ENCODE data around the gene OS9.

The OS9 gene

GRCh38 chr12:57724003-57724935, 30.3 kb downstream of the OS9 start:
- no peak for DNase-seq

GRCh38 chr12:57724936-57725740, 31.2 kb downstream of the OS9 start:
- no peak for DNase-seq

DNA sequence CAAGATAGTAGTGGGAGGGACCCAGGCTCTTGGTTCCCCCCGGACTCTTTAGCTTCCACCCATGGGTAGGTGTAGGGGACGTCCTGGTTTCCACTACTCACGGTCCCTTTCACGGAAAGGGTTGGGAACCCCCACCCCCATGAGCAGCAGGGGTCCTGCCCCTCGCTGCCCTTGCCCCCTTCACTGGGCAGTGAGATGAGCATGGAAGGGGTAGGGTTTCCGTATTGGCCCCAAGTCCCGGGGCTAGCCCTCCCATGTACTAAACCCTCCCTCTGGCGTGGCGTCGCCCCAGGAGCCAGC, 31.9 kb downstream of the OS9 start:
- no peak for DNase-seq

DNA sequence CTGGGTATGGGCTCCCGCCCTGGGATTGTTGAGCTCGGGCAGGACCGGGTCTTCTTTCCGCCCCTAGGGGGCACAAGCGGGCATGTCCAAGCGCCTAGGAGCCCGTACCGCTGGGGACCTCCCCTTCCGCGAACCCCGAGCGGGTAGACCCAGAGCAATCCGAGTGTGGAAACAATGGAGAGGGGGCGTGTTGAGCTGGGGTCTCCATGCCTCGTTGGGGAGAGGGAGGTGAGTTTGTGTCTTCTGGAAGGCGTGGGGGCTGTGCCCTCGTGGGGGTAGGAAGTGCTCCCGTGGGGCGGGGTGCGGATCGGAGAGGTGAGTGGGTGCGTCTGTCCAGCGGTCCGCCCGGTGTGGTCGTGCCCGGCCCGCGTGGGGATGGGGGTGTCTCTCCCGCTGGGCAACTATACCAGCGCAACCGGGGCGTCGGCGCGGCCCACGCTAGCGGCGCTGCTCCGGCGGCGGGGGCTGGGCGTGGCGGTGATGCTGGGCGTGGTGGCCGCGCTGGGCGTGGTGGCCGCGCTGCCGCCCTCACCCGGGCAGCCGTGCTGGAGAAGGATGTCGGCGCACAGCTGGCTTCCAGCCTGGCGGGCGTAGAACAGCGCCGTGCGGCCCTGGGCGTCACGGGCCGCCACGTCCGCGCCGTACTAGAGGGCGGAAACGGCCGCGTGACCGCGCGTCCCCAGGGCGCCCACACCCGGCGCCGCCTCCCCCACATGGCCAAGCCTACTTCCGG, 32.4 kb downstream of the OS9 start:
- no peak for DNase-seq

DNA sequence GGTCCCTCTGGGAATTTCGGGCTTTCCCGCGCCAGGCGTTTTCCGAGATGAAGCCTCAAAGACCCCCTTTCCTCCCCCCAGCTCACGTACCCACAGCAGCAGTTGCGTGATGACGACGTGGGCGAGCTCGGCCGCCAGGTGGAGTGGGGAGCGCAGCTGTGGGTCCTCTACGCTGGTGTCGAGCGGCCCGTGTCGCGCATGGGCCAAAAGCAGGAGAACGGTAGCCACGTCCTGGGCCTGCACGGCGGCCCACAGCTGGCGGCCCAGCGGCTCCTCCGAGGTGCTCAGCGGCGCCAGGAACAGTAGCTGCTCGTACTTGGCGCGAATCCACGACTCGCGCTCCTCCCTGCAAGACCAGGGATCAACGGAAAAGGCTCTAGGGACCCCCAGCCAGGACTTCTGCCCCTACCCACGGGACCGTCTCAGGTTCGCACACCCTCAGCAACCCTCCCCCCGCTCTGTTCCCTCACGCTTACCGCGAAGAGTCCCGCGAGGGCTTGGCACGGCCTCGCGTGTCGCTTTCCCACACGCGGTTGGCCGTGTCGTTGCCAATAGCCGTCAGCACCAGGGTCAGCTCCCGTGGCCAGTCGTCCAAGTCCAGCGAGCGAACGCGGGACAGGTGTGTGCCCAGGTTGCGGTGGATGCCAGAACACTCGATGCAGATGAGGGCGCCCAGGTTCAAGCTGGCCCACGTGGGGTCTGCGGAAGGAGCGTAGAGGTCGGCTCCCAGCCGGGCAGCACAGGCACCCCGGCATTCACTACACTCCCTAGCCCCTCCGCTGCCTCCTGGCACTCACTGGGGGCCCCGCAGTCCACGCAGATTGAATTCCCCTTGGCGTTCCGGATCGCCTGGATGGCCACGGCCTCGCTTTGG, 33.2 kb downstream of the OS9 start:
- no peak for DNase-seq

- no peak for DNase-seq
These were observed 33.9 kb downstream of the OS9 start for GRCh38 chr12:57727758-57728395.

DNA sequence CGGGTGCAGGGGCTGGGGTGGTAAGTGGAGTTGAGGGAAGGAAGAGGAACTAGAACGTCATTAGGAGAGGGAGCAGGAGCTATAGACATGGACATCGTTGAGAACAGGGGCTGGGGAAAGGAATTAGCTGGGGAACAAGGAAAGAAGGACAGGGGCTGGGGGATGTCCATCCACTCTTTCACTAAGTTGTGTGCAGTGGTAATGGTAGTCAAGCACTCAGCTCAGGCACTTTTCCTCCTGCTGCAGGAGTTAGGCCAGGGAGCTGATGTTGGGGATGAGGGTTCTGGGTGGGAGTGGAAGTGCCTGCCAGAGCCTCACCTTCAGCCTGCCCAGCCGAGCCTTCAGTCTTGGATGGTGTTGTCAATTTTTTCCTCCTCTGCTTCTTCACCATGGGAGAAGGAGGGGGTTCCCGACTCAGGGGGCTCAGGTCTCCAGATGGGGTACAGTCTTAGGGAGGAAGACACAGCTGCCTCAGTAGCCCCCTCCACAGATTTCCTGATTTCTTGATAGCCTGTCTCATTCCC, 35.5 kb downstream of the OS9 start:
- no peak for DNase-seq

DNA sequence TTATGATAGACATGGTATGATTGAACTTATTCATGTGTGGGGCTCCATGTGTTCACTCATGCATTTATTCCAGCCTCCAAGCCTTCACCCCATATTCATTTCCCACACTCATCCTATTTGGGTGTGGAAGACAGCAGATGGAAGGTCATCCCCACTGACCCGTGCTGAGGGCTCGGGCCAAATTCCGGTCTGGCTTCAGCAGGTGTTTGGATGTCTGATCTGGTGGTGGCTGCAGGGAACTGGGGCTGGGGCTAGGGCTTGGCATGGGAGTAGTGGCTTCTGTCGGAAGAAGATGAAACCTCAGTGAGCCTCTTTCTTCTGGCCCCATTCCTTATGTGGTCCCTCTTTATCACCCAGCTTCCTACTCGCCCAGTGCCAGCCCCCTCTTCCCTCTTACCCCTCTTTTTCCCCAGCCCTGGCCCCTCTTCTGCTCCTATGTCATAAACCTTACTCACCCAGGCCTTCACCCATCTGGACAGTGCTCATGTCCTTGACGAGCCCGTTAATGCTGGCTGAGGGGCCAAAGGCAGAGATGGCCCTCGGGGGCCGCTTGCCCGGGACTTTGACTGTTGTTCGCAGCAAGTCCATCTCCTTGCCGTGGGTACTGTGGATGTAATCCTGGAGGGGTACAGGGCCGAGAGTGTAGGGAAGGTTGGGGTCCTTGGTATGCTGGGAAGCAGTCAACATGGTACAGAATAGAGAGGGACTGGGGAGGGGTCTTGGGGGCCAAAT, 36.6 kb downstream of the OS9 start:
- no peak for DNase-seq

GRCh38 chr12:57731411-57732080, 37.6 kb downstream of the OS9 start:
- no peak for DNase-seq

DNA sequence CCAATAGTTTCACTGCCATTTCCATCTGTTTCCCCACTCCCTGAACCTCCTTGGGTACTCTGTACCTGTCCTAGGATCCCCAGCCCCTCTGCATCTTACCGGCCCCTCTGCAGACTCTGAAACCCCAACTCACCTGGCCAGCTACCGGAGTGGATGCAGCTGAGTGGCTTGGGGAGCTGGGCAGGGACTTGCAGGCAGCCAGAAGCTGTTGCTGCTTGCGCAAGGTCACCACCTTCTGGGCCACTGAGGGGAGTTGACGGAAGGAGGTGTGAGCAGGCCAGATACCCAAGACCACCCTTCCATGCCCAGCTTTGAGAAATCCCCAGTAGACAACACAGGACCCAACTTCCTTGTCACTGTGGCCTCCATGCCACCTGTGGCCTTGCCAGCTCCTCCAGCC, 38.3 kb downstream of the OS9 start:
- DNase-seq = no peak

GRCh38 chr12:57732726-57733593, 39.0 kb downstream of the OS9 start:
- no peak for DNase-seq

DNA sequence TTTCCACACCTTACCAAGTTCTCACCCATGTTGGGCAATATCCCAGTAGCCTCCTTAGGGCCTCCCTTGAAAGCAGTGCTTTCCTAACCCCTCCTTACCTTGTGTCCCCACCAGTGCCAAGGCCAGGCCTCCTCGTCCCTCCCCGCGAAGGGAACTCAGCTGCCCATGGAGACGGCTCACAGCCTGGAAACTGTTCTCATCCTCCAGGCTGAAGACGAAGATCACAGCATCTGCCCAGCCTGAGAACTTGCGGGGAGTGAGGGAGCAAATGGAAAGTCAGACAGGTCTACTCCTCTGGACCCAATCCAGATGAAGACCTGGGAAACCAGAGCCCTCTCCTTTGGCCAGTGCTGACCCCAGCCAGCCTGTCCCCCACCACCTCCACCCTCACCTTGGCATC, 40.0 kb downstream of the OS9 start:
- DNase-seq = no peak

GRCh38 chr12:57734591-57734990, 40.7 kb downstream of the OS9 start:
- DNase-seq = no peak

DNA sequence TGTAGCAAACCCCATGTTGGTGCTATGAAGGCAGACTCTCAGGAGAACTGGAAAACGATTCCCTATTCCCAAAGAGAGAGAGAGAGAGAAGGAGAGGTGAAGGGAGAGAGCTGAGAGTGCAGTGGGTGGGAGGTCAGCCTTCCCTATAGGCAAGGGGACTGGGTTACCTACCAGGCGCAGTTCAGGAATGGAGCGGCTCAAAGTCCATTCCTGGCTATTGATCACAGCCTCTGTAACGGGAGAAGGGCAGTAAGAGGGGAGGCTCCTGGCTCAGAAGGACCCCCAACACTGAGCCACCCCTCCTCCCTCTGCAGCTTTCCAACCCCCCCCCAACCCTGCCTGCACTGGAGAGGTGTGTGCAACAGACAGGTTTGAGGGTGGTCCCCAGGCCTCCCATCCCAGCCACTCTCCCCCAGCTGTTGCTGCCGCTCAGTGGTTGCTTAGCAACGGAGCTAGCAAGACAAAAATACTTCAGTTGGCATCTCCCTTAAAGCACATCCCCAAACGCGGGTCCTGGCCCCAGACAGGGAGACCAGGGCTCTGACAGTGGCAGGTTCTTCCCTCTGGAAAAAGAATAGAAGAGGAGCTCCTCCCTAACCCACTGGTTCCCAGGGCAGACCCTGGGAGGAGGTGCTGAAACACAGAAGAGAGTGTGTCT, 41.4 kb downstream of the OS9 start:
- DNase-seq = no peak

DNA sequence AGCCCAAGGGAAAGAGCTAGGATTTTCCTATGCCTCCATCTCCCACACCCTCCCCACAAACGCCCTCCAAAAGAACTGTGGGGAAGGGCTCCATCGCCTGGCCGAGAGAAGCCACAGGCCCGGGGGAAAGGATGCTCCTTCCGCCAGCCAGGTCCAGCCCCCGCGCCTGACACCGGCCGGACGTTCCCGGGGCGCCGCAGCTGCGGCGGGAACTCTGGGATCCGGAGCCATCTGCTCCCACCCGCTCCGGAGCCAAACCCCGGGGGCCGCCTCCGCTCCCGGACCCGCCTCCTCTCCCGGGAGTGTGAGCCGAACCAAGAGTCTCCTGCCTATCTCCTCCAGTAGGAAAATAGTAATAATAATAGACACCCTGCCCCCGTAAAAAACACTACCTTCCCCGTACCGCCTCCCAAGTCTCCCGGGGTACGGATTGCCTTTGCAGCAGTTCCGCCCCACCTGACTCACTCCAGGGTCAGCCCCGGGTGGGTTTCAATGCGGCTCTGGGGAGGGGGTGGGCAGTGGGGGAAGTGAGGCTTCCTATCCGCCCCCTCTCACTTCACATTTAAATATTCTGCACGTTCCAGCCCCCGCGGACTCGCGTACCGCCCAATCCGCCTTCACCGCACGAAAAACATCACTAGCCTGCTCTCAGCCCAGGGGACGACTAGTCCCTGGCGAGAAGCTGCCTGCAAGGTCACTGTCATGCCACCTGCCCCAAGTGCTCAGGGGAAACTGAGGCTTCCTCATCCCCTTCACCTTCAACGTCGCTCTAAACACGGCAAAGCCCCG, 42.2 kb downstream of the OS9 start:
- DNase-seq = no peak

DNA sequence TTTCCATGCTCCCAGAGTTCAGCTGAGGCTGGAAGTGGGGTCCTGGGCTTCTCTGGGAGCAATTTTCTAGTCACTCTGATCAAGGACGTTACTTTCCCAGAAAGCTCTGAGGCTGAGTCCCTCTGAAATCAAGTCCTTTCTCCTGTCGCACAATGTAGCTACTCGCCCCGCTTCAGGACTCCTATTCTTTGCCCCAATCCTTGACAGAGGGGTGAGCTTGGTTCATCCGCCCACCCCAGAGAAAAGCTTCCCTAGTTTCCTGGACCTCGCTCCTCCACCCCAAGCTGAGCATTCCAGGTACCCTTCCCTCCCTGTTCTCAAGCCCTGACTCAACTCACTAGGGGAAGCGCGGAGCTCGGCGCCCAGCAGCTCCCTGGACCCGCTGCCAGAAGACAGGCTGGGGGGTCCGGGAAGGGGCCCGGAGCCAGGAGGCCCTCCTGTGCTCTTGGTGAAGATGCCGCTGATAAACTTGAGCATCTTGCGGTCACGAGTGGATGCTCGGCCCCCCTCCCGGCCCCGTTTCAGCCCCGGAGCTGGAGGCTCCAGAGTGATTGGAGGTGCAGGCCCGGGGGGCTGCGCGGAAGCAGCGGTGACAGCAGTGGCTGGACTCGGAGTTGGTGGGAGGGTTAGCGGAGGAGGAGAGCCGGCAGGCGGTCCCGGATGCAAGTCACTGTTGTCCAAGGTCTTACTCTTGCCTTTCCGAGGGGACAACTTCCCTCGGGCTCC, 43.0 kb downstream of the OS9 start:
- DNase-seq = no peak
